IPS-18a (cell line): Measurements from ENCODE around the gene TMOD1.

ENCODE experiments used
- H3K27ac ChIP-seq: one replicate; pipeline ENCODE4 v1.5.1; 2013; ENCODE audit warnings: low read length
- H3K27me3 ChIP-seq: one replicate; pipeline ENCODE4 v1.6.1; 2013; ENCODE audit warnings: mild to moderate bottlenecking, low read length; ENCODE audit not compliant: control insufficient read depth, insufficient read depth
- H3K36me3 ChIP-seq: one replicate; pipeline ENCODE4 v1.6.1; 2013; ENCODE audit warnings: low read depth, low read length; ENCODE audit not compliant: control insufficient read depth
- H3K4me1 ChIP-seq: one replicate; pipeline ENCODE4 v1.6.1; 2013; ENCODE audit warnings: low read depth, low read length; ENCODE audit not compliant: control insufficient read depth
- H3K4me3 ChIP-seq: one replicate; pipeline ENCODE4 v1.5.1; 2013; ENCODE audit warnings: low read length
- H3K9ac ChIP-seq: one replicate; pipeline ENCODE4 v1.6.1; 2013; ENCODE audit warnings: mild to moderate bottlenecking, low read length, moderate library complexity
- H3K9me3 ChIP-seq: one replicate; pipeline ENCODE4 v1.6.1; 2013; ENCODE audit warnings: low read depth, low read length; ENCODE audit not compliant: control insufficient read depth

TMOD1 gene

GRCh38 chr9:97594381-97594921, 93.0 kb downstream of the TMOD1 start:
- H3K27me3 ChIP-seq = no peaks in the 10 kb centered on the region
- H3K36me3 ChIP-seq = no peaks in the 10 kb centered on the region
- H3K4me3 ChIP-seq = no peak overlapping the region
- H3K27ac ChIP-seq = no peak overlapping the region
- peaks cover 4% of the 10 kb centered on the region for H3K4me1 ChIP-seq
- no peaks in the 10 kb centered on the region for H3K9me3 ChIP-seq
- H3K9ac ChIP-seq = no peak overlapping the region

GRCh38 chr9:97596906-97597305, 95.4 kb downstream of the TMOD1 start:
- peaks cover 4% of the 10 kb centered on the region for H3K4me1 ChIP-seq
- no peaks in the 10 kb centered on the region for H3K27me3 ChIP-seq
- H3K36me3 ChIP-seq = peaks cover 16% of the 10 kb centered on the region
- no peak overlapping the region for H3K27ac ChIP-seq
- no peaks in the 10 kb centered on the region for H3K9me3 ChIP-seq
- no peak overlapping the region for H3K4me3 ChIP-seq
- no peak overlapping the region for H3K9ac ChIP-seq

GRCh38 chr9:97598461-97599288, 97.2 kb downstream of the TMOD1 start:
- no peak overlapping the region for H3K9ac ChIP-seq
- H3K36me3 ChIP-seq = peaks cover 34% of the 10 kb centered on the region
- no peaks in the 10 kb centered on the region for H3K27me3 ChIP-seq
- H3K4me3 ChIP-seq = no peak overlapping the region
- H3K4me1 ChIP-seq = peaks cover 4% of the 10 kb centered on the region
- no peaks in the 10 kb centered on the region for H3K9me3 ChIP-seq
- no peak overlapping the region for H3K27ac ChIP-seq

GRCh38 chr9:97599314-97599846, 97.9 kb downstream of the TMOD1 start:
- peaks cover 39% of the 10 kb centered on the region for H3K36me3 ChIP-seq
- H3K27ac ChIP-seq = no peak overlapping the region
- no peak overlapping the region for H3K9ac ChIP-seq
- peaks cover 4% of the 10 kb centered on the region for H3K4me1 ChIP-seq
- H3K27me3 ChIP-seq = no peaks in the 10 kb centered on the region
- no peak overlapping the region for H3K4me3 ChIP-seq
- no peaks in the 10 kb centered on the region for H3K9me3 ChIP-seq

- no peak overlapping the region for H3K4me3 ChIP-seq
- peaks cover 4% of the 10 kb centered on the region for H3K4me1 ChIP-seq
- no peaks in the 10 kb centered on the region for H3K9me3 ChIP-seq
- H3K27me3 ChIP-seq = no peaks in the 10 kb centered on the region
- no peak overlapping the region for H3K9ac ChIP-seq
- no peak overlapping the region for H3K27ac ChIP-seq
- peaks cover 52% of the 10 kb centered on the region for H3K36me3 ChIP-seq
These were observed 99.2 kb downstream of the TMOD1 start for GRCh38 chr9:97600531-97601227.

- no peak overlapping the region for H3K9ac ChIP-seq
- no peaks in the 10 kb centered on the region for H3K9me3 ChIP-seq
- no peak overlapping the region for H3K4me3 ChIP-seq
- H3K4me1 ChIP-seq = peaks cover 4% of the 10 kb centered on the region
- no peaks in the 10 kb centered on the region for H3K27me3 ChIP-seq
- H3K36me3 ChIP-seq = peaks cover 59% of the 10 kb centered on the region
- H3K27ac ChIP-seq = no peak overlapping the region
These were observed 99.9 kb downstream of the TMOD1 start for GRCh38 chr9:97601228-97601898.

- no peak overlapping the region for H3K4me3 ChIP-seq
- H3K4me1 ChIP-seq = peaks cover 4% of the 10 kb centered on the region
- no peak overlapping the region for H3K27ac ChIP-seq
- no peaks in the 10 kb centered on the region for H3K9me3 ChIP-seq
- peaks cover 62% of the 10 kb centered on the region for H3K36me3 ChIP-seq
- H3K27me3 ChIP-seq = no peaks in the 10 kb centered on the region
- H3K9ac ChIP-seq = no peak overlapping the region
These were observed 101.0 kb downstream of the TMOD1 start for GRCh38 chr9:97602430-97602829.

- Histone ChIP-seq H3K4me1 (no peaks in the 10 kb centered on the region), H3K27me3 (no peaks in the 10 kb centered on the region), H3K36me3 (peaks cover 68% of the 10 kb centered on the region), H3K9me3 (no peaks in the 10 kb centered on the region), H3K9ac (no peak overlapping the region), H3K4me3 (no peak overlapping the region), H3K27ac (no peak overlapping the region)
These were observed 103.6 kb downstream of the TMOD1 start for GRCh38 chr9:97604901-97605645.

- H3K9me3 ChIP-seq = no peaks in the 10 kb centered on the region
- no peak overlapping the region for H3K9ac ChIP-seq
- no peaks in the 10 kb centered on the region for H3K27me3 ChIP-seq
- H3K4me1 ChIP-seq = no peaks in the 10 kb centered on the region
- H3K27ac ChIP-seq = no peak overlapping the region
- H3K36me3 ChIP-seq = peaks cover 13% of the 10 kb centered on the region
- no peak overlapping the region for H3K4me3 ChIP-seq
These were observed 114.1 kb downstream of the TMOD1 start for GRCh38 chr9:97615439-97616072.

GRCh38 chr9:97617939-97618416, 116.5 kb downstream of the TMOD1 start:
- Histone ChIP-seq H3K9ac (no peak overlapping the region), H3K36me3 (peaks cover 18% of the 10 kb centered on the region), H3K27me3 (no peaks in the 10 kb centered on the region), H3K27ac (no peak overlapping the region), H3K4me1 (no peaks in the 10 kb centered on the region), H3K9me3 (no peaks in the 10 kb centered on the region), H3K4me3 (no peak overlapping the region)
